NB4 (cell line): Measurements from ENCODE around the gene PDE5A.

ENCODE experiments used
- MYC ChIP-seq: IDR thresholded peaks from 2 replicates; pipeline ENCODE4 v1.6.1; 2011; ENCODE audit warnings: low read depth, low read length
- POLR2A ChIP-seq: IDR thresholded peaks from 2 replicates; pipeline ENCODE4 v1.6.1; 2011; ENCODE audit warnings: mild to moderate bottlenecking; ENCODE audit not compliant: insufficient read length; ENCODE audit errors: extremely low read depth
- TF ChIP-seq, protein P1 (sequence below): IDR thresholded peaks from one replicate; pipeline ENCODE4 v1.5.1; 2012; ENCODE audit warnings: low read depth, low read length
- TF ChIP-seq, protein P2 (sequence below): IDR thresholded peaks from 2 replicates; pipeline ENCODE4 v1.6.1; 2011; ENCODE audit warnings: low read depth, low read length

DNA sequence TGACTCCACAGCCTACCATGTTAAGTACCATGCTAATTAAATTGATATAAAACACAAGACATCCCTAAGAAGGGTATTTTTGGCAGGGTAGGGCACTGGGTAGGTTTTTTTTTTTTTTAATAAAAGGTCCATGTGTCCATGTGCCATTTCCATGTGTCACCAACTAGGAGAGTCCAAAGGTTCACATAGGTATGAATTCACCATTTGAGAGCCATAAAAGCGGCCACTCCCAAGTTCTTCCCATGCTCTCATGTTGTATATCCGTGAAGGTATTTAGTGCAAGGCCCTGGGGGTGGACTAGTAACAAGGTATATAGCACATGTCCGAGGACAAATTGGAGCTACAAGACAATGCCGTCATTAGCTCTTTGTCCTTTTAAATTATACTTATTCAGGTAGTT, 107.3 kb downstream of the PDE5A start:
- TF ChIP-seq, protein P1, sequence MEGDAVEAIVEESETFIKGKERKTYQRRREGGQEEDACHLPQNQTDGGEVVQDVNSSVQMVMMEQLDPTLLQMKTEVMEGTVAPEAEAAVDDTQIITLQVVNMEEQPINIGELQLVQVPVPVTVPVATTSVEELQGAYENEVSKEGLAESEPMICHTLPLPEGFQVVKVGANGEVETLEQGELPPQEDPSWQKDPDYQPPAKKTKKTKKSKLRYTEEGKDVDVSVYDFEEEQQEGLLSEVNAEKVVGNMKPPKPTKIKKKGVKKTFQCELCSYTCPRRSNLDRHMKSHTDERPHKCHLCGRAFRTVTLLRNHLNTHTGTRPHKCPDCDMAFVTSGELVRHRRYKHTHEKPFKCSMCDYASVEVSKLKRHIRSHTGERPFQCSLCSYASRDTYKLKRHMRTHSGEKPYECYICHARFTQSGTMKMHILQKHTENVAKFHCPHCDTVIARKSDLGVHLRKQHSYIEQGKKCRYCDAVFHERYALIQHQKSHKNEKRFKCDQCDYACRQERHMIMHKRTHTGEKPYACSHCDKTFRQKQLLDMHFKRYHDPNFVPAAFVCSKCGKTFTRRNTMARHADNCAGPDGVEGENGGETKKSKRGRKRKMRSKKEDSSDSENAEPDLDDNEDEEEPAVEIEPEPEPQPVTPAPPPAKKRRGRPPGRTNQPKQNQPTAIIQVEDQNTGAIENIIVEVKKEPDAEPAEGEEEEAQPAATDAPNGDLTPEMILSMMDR, result no peak
- TF ChIP-seq MYC, result no peak
- no peak for TF ChIP-seq POLR2A
- TF ChIP-seq, protein P2, sequence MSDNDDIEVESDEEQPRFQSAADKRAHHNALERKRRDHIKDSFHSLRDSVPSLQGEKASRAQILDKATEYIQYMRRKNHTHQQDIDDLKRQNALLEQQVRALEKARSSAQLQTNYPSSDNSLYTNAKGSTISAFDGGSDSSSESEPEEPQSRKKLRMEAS, result no peak
